ENCODE data around the gene TRIM8.

TRIM8 gene

DNA sequence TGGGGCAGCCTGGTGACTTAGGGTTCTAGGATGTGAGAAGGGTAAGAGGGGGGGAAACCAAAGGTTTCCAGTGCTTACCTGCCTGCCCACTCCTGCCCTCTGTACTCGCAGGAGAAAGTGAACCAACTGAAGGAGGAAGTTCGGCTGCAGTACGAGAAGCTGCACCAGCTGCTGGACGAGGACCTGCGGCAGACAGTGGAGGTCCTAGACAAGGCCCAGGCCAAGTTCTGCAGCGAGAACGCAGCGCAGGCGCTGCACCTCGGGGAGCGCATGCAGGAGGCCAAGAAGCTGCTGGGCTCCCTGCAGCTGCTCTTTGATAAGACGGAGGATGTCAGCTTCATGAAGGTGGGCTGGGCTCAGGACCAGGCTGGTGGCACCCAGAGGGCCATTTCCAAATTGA is 10.7 kb downstream of the TRIM8 start:
- Histone ChIP-seq H3K9me2 (replicated peaks; ENCODE audit: insufficient read depth, low read length) (no peaks in the 10 kb centered on the region), H3K9me3 (ENCODE audit: insufficient read depth, low read length) (no peaks in the 10 kb centered on the region), H3K27ac (ENCODE audit: low read depth, low read length) (no peak overlapping the region), H3K36me3 (ENCODE audit: low read length) (no peaks in the 10 kb centered on the region), H3K4me3 (ENCODE audit: insufficient read depth, low read length, poor library complexity, severe bottlenecking) (no peak overlapping the region), H3K27me3 (ENCODE audit: low read length) (no peaks in the 10 kb centered on the region), H3K79me2 (ENCODE audit: insufficient read depth, low read length) (peaks cover 23% of the 10 kb centered on the region), H2AFZ (ENCODE audit: low read depth, low read length, severe bottlenecking) (no peak overlapping the region), H4K20me1 (ENCODE audit: low read depth, low read length) (no peaks in the 10 kb centered on the region), H3F3A (ENCODE audit: insufficient read depth) (no peaks in the 10 kb centered on the region; the same call in 1 of the 2 replicates), H3K9ac (ENCODE audit: low read length) (no peak overlapping the region), H3K4me2 (ENCODE audit: low read depth, low read length, poor library complexity, severe bottlenecking) (no peak overlapping the region)
- TF ChIP-seq, protein P1, sequence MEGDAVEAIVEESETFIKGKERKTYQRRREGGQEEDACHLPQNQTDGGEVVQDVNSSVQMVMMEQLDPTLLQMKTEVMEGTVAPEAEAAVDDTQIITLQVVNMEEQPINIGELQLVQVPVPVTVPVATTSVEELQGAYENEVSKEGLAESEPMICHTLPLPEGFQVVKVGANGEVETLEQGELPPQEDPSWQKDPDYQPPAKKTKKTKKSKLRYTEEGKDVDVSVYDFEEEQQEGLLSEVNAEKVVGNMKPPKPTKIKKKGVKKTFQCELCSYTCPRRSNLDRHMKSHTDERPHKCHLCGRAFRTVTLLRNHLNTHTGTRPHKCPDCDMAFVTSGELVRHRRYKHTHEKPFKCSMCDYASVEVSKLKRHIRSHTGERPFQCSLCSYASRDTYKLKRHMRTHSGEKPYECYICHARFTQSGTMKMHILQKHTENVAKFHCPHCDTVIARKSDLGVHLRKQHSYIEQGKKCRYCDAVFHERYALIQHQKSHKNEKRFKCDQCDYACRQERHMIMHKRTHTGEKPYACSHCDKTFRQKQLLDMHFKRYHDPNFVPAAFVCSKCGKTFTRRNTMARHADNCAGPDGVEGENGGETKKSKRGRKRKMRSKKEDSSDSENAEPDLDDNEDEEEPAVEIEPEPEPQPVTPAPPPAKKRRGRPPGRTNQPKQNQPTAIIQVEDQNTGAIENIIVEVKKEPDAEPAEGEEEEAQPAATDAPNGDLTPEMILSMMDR (IDR thresholded peaks at IDR 0.05; ENCODE audit: insufficient read depth, low read length, poor library complexity, severe bottlenecking), result no peak
- TF ChIP-seq EZH2phosphoT487 (conservative IDR thresholded peaks at IDR 0.05; ENCODE audit: low read length), result no peak

DNA sequence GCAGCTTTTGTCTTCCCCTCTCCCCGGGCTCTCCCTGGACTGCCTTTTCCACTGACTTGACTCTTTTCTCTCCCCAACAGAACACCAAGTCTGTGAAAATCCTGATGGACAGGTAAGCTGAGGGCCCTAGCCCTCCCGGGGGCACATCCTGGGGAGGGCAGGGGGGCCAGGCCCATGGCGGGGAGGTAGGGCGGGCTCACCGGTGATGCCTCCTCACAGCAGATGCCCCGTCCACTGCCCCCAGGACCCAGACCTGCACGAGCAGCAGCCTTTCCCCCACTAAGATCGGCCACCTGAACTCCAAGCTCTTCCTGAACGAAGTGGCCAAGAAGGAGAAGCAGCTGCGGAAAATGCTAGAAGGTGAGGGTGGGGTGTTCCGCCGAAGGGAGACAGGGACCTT is 11.7 kb downstream of the TRIM8 start:
- Histone ChIP-seq H3K27me3 (ENCODE audit: low read length) (no peaks in the 10 kb centered on the region), H3K79me2 (ENCODE audit: insufficient read depth, low read length) (peaks cover 13% of the 10 kb centered on the region; the same call in 1 of the 2 replicates), H3K9ac (ENCODE audit: low read length) (no peak overlapping the region), H3K4me2 (ENCODE audit: low read depth, low read length, poor library complexity, severe bottlenecking) (no peak overlapping the region), H2AFZ (ENCODE audit: low read depth, low read length, severe bottlenecking) (no peak overlapping the region), H3K9me3 (ENCODE audit: insufficient read depth, low read length) (no peaks in the 10 kb centered on the region), H4K20me1 (ENCODE audit: low read depth, low read length) (no peaks in the 10 kb centered on the region), H3K27ac (ENCODE audit: low read depth, low read length) (no peak overlapping the region), H3K4me3 (ENCODE audit: insufficient read depth, low read length, poor library complexity, severe bottlenecking) (no peak overlapping the region), H3F3A (ENCODE audit: insufficient read depth) (no peaks in the 10 kb centered on the region; the same call in 1 of the 2 replicates), H3K36me3 (ENCODE audit: low read length) (no peaks in the 10 kb centered on the region), H3K9me2 (replicated peaks; ENCODE audit: insufficient read depth, low read length) (no peaks in the 10 kb centered on the region)
- TF ChIP-seq, protein P1 (IDR thresholded peaks at IDR 0.05; ENCODE audit: insufficient read depth, low read length, poor library complexity, severe bottlenecking), result no peak
- TF ChIP-seq EZH2phosphoT487 (conservative IDR thresholded peaks at IDR 0.05; ENCODE audit: low read length), result no peak

DNA sequence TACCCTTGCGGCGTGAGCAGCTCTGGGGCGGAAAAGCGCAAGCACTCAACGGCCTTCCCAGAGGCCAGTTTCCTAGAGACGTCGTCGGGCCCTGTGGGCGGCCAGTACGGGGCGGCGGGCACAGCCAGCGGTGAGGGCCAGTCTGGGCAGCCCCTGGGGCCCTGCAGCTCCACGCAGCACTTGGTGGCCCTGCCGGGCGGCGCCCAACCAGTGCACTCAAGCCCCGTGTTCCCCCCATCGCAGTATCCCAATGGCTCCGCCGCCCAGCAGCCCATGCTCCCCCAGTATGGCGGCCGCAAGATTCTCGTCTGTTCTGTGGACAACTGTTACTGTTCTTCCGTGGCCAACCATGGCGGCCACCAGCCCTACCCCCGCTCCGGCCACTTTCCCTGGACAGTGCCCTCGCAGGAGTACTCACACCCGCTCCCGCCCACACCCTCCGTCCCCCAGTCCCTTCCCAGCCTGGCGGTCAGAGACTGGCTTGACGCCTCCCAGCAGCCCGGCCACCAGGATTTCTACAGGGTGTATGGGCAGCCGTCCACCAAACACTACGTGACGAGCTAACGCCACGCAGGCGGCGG is 12.6 kb downstream of the TRIM8 start:
- no peaks in the 10 kb centered on the region; the same call in 1 of the 2 replicates for H3F3A ChIP-seq (ENCODE audit: insufficient read depth)
- no peaks in the 10 kb centered on the region for H3K9me3 ChIP-seq (ENCODE audit: insufficient read depth, low read length)
- no peaks in the 10 kb centered on the region for H3K27me3 ChIP-seq (ENCODE audit: low read length)
- no peak overlapping the region for H2AFZ ChIP-seq (ENCODE audit: low read depth, low read length, severe bottlenecking)
- no peak for TF ChIP-seq EZH2phosphoT487 (conservative IDR thresholded peaks at IDR 0.05; ENCODE audit: low read length)
- TF ChIP-seq, protein P1 (IDR thresholded peaks at IDR 0.05; ENCODE audit: insufficient read depth, low read length, poor library complexity, severe bottlenecking), result no peak
- H3K36me3 ChIP-seq (ENCODE audit: low read length), result no peaks in the 10 kb centered on the region
- H3K4me2 ChIP-seq (ENCODE audit: low read depth, low read length, poor library complexity, severe bottlenecking), result no peak overlapping the region
- H3K9ac ChIP-seq (ENCODE audit: low read length), result no peak overlapping the region
- no peak overlapping the region for H3K27ac ChIP-seq (ENCODE audit: low read depth, low read length)
- no peaks in the 10 kb centered on the region for H3K9me2 ChIP-seq (replicated peaks; ENCODE audit: insufficient read depth, low read length)
- peaks cover 7% of the 10 kb centered on the region; the same call in 1 of the 2 replicates for H3K79me2 ChIP-seq (ENCODE audit: insufficient read depth, low read length)
- no peak overlapping the region for H3K4me3 ChIP-seq (ENCODE audit: insufficient read depth, low read length, poor library complexity, severe bottlenecking)
- no peaks in the 10 kb centered on the region for H4K20me1 ChIP-seq (ENCODE audit: low read depth, low read length)

Measured in SU-DHL-6 (cell line).